ENCODE data around the gene LGALS7.
"Not testable (repeated sequence)": the region's sequence is repeated elsewhere in the genome, so short reads cannot be mapped to it uniquely, and the experiment has no call there.

The LGALS7 gene

GRCh38 chr19:38799104-38799503, 25.8 kb upstream of the LGALS7 start:
- no peak for DNase-seq

- DNase-seq: not testable (repeated sequence)
Observed at GRCh38 chr19:38797781-38798180, 24.5 kb upstream of the LGALS7 start.

GRCh38 chr19:38796154-38796553, 22.8 kb upstream of the LGALS7 start:
- no peak for DNase-seq

- no peak for DNase-seq
Observed at GRCh38 chr19:38795549-38795948, 22.2 kb upstream of the LGALS7 start.

- DNase-seq: no peak
Observed at GRCh38 chr19:38793671-38794070, 20.4 kb upstream of the LGALS7 start.

- DNase-seq: no peak
Observed at GRCh38 chr19:38793177-38793576, 19.9 kb upstream of the LGALS7 start.

GRCh38 chr19:38792250-38793111, 19.2 kb upstream of the LGALS7 start:
- peak; percentile 89 for DNase-seq

GRCh38 chr19:38791451-38792064, 18.2 kb upstream of the LGALS7 start:
- not testable (repeated sequence) for DNase-seq

GRCh38 chr19:38790507-38791403, 17.4 kb upstream of the LGALS7 start:
- DNase-seq: not testable (repeated sequence)

GRCh38 chr19:38788478-38789243, 15.3 kb upstream of the LGALS7 start, which contains the start of gene LGALS7B:
Gene LGALS7B (plus strand): TSS chr19:38789200. CDS start chr19:38789227, 27 bp downstream.
- no peak for DNase-seq

- DNase-seq: no peak
Observed at GRCh38 chr19:38786572-38787265, 13.4 kb upstream of the LGALS7 start.

GRCh38 chr19:38786061-38786460, 12.7 kb upstream of the LGALS7 start:
- DNase-seq: not testable (repeated sequence)

- DNase-seq: no peak
Observed at GRCh38 chr19:38785187-38785699, 11.9 kb upstream of the LGALS7 start.

GRCh38 chr19:38784224-38784623, 10.9 kb upstream of the LGALS7 start:
- DNase-seq: no peak

- not testable (repeated sequence) for DNase-seq
Observed at GRCh38 chr19:38782212-38782611, 8.9 kb upstream of the LGALS7 start.

GRCh38 chr19:38781058-38781457, 7.7 kb upstream of the LGALS7 start:
- DNase-seq: no peak

- DNase-seq: no peak
Observed at GRCh38 chr19:38780443-38780842, 7.1 kb upstream of the LGALS7 start.

GRCh38 chr19:38778733-38779132, 5.4 kb upstream of the LGALS7 start:
- no peak for DNase-seq

GRCh38 chr19:38774181-38774950, 1.0 kb upstream of the LGALS7 start:
- no peak for DNase-seq

- DNase-seq: not testable (repeated sequence)
Observed at GRCh38 chr19:38771569-38771968, 1.7 kb downstream of the LGALS7 start.

- DNase-seq: not testable (repeated sequence)
Observed at GRCh38 chr19:38770949-38771275, 2.4 kb downstream of the LGALS7 start.
